Measurements from ENCODE around the gene PTGR1.

DNA sequence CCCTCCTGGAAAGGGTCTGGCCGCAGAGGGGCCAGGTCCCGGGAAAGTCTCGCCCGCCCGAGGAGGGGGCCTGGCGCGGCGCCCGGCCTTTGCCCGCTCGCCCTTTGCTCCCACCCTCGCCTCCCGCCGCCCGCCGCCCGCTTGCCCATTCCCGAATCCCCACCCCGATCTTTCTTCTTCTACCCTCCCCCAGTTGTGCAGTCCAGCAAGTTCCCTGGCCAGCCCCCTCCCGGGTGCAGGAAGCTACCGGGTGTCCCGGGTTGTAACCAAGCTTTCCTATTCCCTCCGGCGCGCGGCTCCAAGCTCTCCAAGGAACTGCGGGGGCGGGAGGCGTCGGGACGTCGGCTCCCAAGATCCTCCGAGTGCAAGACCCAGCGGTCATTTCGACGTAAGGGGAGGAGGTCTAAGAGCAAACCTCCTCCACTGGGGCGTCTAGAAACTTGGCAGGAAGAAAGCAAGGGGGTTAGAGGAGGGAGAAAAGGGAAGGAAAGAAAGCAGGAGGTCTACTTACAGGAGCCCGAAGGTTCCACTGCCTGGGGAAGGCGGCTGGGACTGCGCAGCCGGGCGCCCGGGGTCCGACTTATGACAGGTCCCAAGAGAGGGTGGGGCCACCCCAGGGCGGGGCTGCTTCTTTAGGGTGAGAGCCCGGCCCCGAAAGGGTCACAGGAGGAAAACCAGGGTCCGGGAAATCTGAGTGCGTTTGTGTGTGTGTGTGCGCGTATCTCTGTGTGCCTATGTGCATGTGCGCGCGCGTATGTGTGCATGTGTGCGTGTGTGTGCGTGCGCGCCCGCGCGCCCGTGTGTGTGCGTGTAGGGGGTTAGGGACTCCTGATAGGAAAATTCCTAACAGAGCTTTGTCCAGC, at the start of gene PTGR1:
- TF ChIP-seq, protein P1, sequence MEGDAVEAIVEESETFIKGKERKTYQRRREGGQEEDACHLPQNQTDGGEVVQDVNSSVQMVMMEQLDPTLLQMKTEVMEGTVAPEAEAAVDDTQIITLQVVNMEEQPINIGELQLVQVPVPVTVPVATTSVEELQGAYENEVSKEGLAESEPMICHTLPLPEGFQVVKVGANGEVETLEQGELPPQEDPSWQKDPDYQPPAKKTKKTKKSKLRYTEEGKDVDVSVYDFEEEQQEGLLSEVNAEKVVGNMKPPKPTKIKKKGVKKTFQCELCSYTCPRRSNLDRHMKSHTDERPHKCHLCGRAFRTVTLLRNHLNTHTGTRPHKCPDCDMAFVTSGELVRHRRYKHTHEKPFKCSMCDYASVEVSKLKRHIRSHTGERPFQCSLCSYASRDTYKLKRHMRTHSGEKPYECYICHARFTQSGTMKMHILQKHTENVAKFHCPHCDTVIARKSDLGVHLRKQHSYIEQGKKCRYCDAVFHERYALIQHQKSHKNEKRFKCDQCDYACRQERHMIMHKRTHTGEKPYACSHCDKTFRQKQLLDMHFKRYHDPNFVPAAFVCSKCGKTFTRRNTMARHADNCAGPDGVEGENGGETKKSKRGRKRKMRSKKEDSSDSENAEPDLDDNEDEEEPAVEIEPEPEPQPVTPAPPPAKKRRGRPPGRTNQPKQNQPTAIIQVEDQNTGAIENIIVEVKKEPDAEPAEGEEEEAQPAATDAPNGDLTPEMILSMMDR (IDR thresholded peaks at IDR 0.05) = no peak
- no peak for TF ChIP-seq POLR2AphosphoS5 (IDR thresholded peaks at IDR 0.05)
- TF ChIP-seq POLR2A (IDR thresholded peaks at IDR 0.05) = peak; percentile 39
